ENCODE data around the gene IER3IP1.

GRCh38 chr18:47168509-47168908 lies 7.7 kb downstream of the IER3IP1 start:
- TF ChIP-seq RARB (CRISPR knock-in tag; IDR thresholded peaks at IDR 0.05) (no peak), ZFP30 (CRISPR knock-in tag; IDR thresholded peaks at IDR 0.05) (no peak), ARNTL (CRISPR knock-in tag; IDR thresholded peaks at IDR 0.05; ENCODE audit: borderline replicate concordance, low read depth) (no peak)
